Hepatocyte (in vitro differentiated cells): ENCODE results near the gene ARHGAP26.

ENCODE experiments used
- CTCF ChIP-seq: fragments of 200-600 bp; sonication (generic); IDR thresholded peaks from 2 replicates; pipeline ENCODE4 v1.5.1; 2016; ENCODE audit warnings: antibody characterized with exemption, mild to moderate bottlenecking; ENCODE audit not compliant: poor library complexity
- EZH2 ChIP-seq: fragments of 200-600 bp; sonication (generic); IDR thresholded peaks from 2 replicates; pipeline ENCODE4 v1.6.1; 2016; ENCODE audit warnings: antibody characterized with exemption, mild to moderate bottlenecking, borderline replicate concordance
- EZH2phosphoT487 ChIP-seq: fragments of 200-600 bp; sonication (generic); IDR thresholded peaks from one replicate; pipeline ENCODE4 v1.6.1; 2018; ENCODE audit warnings: antibody characterized with exemption, mild to moderate bottlenecking, low read depth, moderate library complexity; ENCODE audit not compliant: unreplicated experiment, severe bottlenecking

GRCh38 chr5:143129203-143129602, 359.0 kb downstream of the ARHGAP26 start:
- no peak for TF ChIP-seq CTCF
- TF ChIP-seq EZH2phosphoT487 = no peak
- TF ChIP-seq EZH2 = no peak
